Measurements from ENCODE around the gene USP19.

DNA sequence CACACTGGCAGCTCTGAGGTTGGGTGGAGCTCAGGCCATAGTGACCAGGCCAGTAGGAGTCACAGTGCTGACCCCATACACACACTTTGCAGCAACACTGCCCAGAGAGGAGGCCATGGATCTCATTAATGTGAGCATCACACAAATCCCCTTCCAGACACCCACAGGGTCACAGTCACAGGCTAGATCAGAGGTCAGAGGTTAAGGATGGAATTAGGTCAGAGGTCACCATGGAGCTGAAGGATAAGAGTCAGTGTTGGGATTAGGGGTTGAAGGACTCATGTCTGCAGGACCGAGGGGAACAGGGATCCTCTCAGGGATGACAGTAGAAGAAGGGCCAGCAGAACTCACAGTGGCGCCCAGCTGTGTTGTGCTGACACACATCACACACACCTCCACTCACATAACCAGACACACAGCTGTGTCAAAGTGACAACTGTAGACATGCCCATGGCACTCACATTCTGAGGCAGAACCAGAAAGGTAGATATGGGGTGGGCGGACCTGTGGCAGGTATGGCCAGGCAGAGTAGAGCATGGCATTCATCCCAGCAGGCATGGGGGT is 32.8 kb upstream of the USP19 start:
- no peak for TF ChIP-seq CTCF (IDR thresholded peaks at IDR 0.05)
- TF ChIP-seq POLR2A (IDR thresholded peaks at IDR 0.05), result no peak

All from uterus (tissue), 2 donors.